Measurements from ENCODE around the gene GSK3B.

GSK3B gene

DNA sequence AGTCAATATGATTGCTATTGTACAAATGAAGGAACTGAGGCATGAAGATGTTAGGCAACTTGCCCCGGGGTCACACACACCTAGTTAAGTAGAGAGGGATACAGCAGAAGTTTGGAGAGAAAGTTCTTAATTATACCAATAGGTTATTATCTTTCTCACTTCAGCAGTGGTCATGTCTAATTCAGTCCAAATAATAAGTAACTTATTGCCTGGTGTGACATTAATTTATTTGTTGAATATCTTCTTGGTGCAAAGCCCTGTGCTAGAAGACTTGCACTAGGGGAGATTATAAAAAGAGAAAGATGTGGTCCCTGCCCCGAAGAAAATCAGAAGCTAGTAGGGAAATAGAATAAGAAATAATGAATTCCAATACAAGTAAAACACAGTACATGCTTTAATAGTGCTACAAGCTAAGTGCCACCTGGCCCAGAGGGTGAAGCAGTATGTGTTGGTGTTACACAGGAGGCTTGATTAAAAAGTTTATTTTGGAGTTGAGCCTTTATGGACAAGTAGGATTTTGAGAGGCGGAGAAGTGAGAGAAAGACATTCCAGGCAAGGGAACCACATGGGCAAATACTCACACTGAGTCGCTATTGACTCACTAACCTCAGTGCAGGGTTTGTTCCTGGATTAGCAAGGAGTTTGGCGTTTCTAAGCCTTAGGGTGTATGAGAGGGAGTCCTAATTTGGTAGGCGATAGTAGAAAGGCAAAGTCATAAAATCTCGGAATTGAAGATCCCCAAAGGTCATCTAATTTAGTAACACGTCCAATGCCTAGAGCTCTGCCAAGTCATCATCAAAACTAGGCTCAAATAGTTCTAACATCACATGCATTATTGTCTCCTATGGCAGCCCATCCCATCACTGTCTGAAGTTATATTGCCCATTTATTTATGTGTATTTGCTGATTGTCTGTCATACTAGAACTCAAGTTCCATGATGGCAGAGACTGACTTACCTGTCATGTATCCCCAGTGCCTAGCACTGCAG, 19.2 kb upstream of the GSK3B start:
- no peaks in the 10 kb centered on the region for H3K4me1 ChIP-seq (ENCODE audit: insufficient read depth, low read length)
- no peaks in the 10 kb centered on the region for H3K36me3 ChIP-seq (ENCODE audit: insufficient read depth, low read length)
- H3K9me3 ChIP-seq (ENCODE audit: control insufficient read depth, insufficient read depth, low read length): peaks cover 4% of the 10 kb centered on the region
- no peak overlapping the region for H3K9ac ChIP-seq (ENCODE audit: low read depth, low read length)

DNA sequence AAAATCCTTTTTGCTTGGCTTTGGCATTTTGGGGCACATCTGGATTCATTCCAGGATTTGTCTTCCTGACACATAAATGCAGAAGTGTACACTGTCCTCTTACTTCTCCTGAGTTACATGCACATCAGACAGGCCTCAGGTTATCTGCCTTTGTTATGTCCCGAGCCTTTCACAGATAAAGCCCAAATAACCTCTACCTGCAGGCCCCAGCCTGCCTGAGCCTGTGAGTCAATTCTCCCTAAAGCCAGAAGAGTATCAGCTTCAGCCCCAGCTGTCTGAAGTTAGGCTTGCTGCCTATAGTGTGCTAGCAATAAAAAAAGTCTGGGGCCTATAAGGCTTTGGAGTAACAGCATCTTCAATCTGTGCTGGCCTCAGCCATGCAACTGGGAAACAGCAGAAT, 17.7 kb upstream of the GSK3B start:
- no peaks in the 10 kb centered on the region for H3K4me1 ChIP-seq (ENCODE audit: insufficient read depth, low read length)

GRCh38 chr3:120103276-120103675, 9.0 kb upstream of the GSK3B start:
- Histone ChIP-seq H3K9ac (ENCODE audit: low read depth, low read length) (no peak overlapping the region), H3K4me1 (ENCODE audit: insufficient read depth, low read length) (no peaks in the 10 kb centered on the region), H3K9me3 (ENCODE audit: control insufficient read depth, insufficient read depth, low read length) (no peaks in the 10 kb centered on the region), H3K36me3 (ENCODE audit: insufficient read depth, low read length) (peaks cover 3% of the 10 kb centered on the region; the same call in 1 of the 2 replicates)

More for the DNA sequence above, 17.7 kb upstream of the GSK3B start:
- H3K9me3 ChIP-seq (ENCODE audit: control insufficient read depth, insufficient read depth, low read length): peaks cover 4% of the 10 kb centered on the region; the same call in 1 of the 2 replicates
- H3K9ac ChIP-seq (ENCODE audit: low read depth, low read length): no peak overlapping the region
- H3K36me3 ChIP-seq (ENCODE audit: insufficient read depth, low read length): no peaks in the 10 kb centered on the region

- Histone ChIP-seq H3K36me3 (ENCODE audit: insufficient read depth, low read length) (peaks cover 3% of the 10 kb centered on the region; the same call in 1 of the 2 replicates), H3K9ac (ENCODE audit: low read depth, low read length) (no peak overlapping the region), H3K9me3 (ENCODE audit: control insufficient read depth, insufficient read depth, low read length) (no peaks in the 10 kb centered on the region)
Observed at GRCh38 chr3:120102674-120103073, 8.4 kb upstream of the GSK3B start.

DNA sequence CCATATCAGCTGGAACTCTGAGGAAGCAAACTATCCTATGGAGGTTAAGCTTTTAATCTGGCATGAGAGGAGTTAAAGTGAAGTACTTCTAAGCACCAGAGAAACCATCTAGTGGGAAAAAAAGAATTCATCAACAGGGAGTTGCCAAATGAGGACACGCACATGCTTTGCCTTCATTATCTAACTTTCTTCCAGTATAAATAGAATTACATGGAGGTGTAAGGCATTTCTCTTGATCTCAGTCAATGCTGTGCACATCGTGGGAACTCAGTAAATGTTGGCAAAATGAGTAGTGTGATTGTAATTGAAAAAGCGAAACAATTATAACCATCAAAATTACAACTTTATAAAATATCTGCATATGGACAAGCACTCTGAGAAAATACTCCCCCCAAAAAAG, 8.0 kb upstream of the GSK3B start:
- H3K9me3 ChIP-seq (ENCODE audit: control insufficient read depth, insufficient read depth, low read length): no peaks in the 10 kb centered on the region

More at GRCh38 chr3:120102674-120103073, 8.4 kb upstream of the GSK3B start:
- no peaks in the 10 kb centered on the region for H3K4me1 ChIP-seq (ENCODE audit: insufficient read depth, low read length)

DNA sequence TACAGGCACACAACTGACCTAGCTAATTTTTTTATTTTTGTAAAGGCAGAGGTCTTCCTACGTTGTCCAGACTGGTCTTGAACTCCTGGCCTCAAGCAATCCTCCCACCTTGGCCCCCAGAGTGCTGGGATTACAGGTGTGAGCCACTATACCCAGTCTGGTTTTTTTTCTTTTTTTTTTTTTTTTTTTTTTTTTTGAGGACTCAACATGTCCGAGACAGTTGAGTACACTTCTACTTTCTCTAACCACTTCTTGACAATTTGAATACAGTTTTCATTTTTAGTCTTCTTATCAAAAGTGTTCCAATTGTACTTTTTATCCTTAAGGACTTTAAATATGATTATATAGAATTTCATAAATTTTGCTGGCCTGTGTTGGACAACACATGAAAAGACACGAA, 7.4 kb upstream of the GSK3B start:
- no peaks in the 10 kb centered on the region for H3K9me3 ChIP-seq (ENCODE audit: control insufficient read depth, insufficient read depth, low read length)
- no peaks in the 10 kb centered on the region for H3K4me1 ChIP-seq (ENCODE audit: insufficient read depth, low read length)
- peaks cover 3% of the 10 kb centered on the region; the same call in 1 of the 2 replicates for H3K36me3 ChIP-seq (ENCODE audit: insufficient read depth, low read length)
- H3K9ac ChIP-seq (ENCODE audit: low read depth, low read length): no peak overlapping the region

More for the DNA sequence above, 8.0 kb upstream of the GSK3B start:
- no peak overlapping the region for H3K9ac ChIP-seq (ENCODE audit: low read depth, low read length)
- peaks cover 3% of the 10 kb centered on the region; the same call in 1 of the 2 replicates for H3K36me3 ChIP-seq (ENCODE audit: insufficient read depth, low read length)
- H3K4me1 ChIP-seq (ENCODE audit: insufficient read depth, low read length): no peaks in the 10 kb centered on the region

DNA sequence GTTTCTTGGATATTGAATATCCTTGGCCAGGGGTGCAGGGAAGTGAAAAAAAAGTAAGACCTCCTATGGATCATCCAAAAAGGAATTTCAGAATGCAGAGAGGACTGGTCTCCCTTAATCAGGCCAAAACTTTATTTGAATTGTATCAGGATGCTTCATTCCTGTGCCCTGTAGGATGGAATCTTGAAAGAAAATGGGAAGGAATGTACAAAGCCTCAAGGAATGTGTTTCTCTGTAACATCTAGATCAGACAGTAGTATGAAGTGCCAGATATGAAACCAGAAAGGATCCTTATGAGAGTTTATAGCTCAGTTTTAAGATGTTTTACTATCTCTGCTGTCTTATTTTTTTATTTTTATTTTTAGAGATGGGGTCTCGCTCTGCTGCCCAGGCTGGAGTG, 6.5 kb upstream of the GSK3B start:
- peaks cover 3% of the 10 kb centered on the region; the same call in 1 of the 2 replicates for H3K36me3 ChIP-seq (ENCODE audit: insufficient read depth, low read length)
- no peak overlapping the region for H3K9ac ChIP-seq (ENCODE audit: low read depth, low read length)
- no peaks in the 10 kb centered on the region for H3K9me3 ChIP-seq (ENCODE audit: control insufficient read depth, insufficient read depth, low read length)
- H3K4me1 ChIP-seq (ENCODE audit: insufficient read depth, low read length): no peaks in the 10 kb centered on the region

- H3K36me3 ChIP-seq (ENCODE audit: insufficient read depth, low read length): peaks cover 3% of the 10 kb centered on the region; the same call in 1 of the 2 replicates
Observed at GRCh38 chr3:120098710-120099109, 4.5 kb upstream of the GSK3B start.

GRCh38 chr3:120095979-120096426, 1.8 kb upstream of the GSK3B start:
- Histone ChIP-seq H3K36me3 (ENCODE audit: insufficient read depth, low read length) (peaks cover 3% of the 10 kb centered on the region; the same call in 1 of the 2 replicates), H3K9me3 (ENCODE audit: control insufficient read depth, insufficient read depth, low read length) (no peaks in the 10 kb centered on the region), H3K4me1 (ENCODE audit: insufficient read depth, low read length) (no peaks in the 10 kb centered on the region), H3K9ac (ENCODE audit: low read depth, low read length) (peak overlapping the region; percentile 76)

More at GRCh38 chr3:120098710-120099109, 4.5 kb upstream of the GSK3B start:
- no peaks in the 10 kb centered on the region for H3K9me3 ChIP-seq (ENCODE audit: control insufficient read depth, insufficient read depth, low read length)
- no peak overlapping the region for H3K9ac ChIP-seq (ENCODE audit: low read depth, low read length)
- no peaks in the 10 kb centered on the region for H3K4me1 ChIP-seq (ENCODE audit: insufficient read depth, low read length)

GRCh38 chr3:120095226-120095978, 1.2 kb upstream of the GSK3B start:
- peak overlapping the region; percentile 76 for H3K9ac ChIP-seq (ENCODE audit: low read depth, low read length)
- H3K4me1 ChIP-seq (ENCODE audit: insufficient read depth, low read length): peaks cover 5% of the 10 kb centered on the region; the same call in 1 of the 2 replicates
- peaks cover 3% of the 10 kb centered on the region; the same call in 1 of the 2 replicates for H3K36me3 ChIP-seq (ENCODE audit: insufficient read depth, low read length)
- H3K9me3 ChIP-seq (ENCODE audit: control insufficient read depth, insufficient read depth, low read length): no peaks in the 10 kb centered on the region

DNA sequence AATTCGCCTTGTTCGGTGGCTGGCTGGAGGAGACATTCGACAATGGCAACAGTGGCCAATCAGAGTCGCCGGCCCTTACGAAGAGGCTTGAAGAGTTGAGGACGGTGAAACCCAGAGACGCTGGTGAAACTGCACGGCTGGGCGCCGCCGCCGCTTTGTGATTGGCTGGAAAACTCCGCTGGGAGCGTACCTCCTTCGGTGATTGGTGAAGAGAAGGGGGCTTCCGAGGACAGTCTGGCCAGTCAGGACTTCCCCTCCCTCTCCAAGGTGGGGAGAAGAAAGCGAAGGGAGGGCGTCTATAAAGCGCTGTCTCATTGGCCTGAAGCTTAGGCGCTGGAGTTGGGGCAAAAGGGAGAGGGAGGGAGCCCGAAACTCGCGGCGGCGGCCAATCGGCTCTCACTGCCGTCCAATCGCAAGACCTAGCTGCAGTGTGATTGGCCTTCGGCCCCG, 554 bp upstream of the GSK3B start:
- Histone ChIP-seq H3K9me3 (ENCODE audit: control insufficient read depth, insufficient read depth, low read length) (no peaks in the 10 kb centered on the region), H3K36me3 (ENCODE audit: insufficient read depth, low read length) (peaks cover 3% of the 10 kb centered on the region; the same call in 1 of the 2 replicates), H3K4me1 (ENCODE audit: insufficient read depth, low read length) (peaks cover 9% of the 10 kb centered on the region; the same call in 1 of the 2 replicates), H3K9ac (ENCODE audit: low read depth, low read length) (peak overlapping the region; percentile 76)

DNA sequence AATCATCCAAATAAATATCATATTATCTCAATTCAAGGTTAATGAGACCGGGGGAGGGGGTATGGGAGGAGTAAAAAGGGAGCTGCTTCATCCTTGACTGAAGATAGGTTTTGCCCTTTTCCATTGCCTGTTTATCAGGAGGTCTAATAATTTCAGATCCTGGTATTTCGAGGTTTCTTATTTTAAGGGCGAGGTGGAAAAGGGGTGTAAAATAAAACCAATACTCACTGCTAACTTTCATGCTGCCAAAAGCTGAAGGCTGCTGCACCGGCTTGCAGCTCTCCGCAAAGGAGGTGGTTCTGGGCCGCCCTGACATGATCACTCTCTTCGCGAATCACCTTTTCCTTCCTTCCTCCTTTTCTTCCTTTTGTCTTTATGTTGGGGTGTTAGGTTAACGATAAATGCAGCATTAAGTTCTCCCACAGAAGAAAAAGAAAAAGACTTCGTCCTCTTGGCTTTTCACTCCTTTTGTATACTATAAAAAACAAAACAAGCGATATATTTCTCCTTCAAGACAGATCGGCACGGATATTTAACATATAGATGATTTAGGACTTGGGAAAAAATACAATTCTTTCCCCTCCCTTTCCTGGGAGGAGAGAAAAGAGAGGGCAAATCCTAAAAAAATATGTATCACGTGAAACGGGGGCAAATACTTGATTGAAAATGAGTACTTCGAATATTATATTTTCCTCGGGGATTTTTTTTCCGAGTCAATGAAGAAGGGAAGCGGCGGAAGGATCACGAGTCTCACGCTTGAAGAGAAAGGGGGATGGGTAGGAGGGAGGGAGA, 932 bp downstream of the GSK3B start:
- H3K9ac ChIP-seq (ENCODE audit: low read depth, low read length): peak overlapping the region; percentile 76
- no peaks in the 10 kb centered on the region; the same call in 1 of the 2 replicates for H3K36me3 ChIP-seq (ENCODE audit: insufficient read depth, low read length)
- H3K4me1 ChIP-seq (ENCODE audit: insufficient read depth, low read length): peaks cover 15% of the 10 kb centered on the region
- no peaks in the 10 kb centered on the region for H3K9me3 ChIP-seq (ENCODE audit: control insufficient read depth, insufficient read depth, low read length)

DNA sequence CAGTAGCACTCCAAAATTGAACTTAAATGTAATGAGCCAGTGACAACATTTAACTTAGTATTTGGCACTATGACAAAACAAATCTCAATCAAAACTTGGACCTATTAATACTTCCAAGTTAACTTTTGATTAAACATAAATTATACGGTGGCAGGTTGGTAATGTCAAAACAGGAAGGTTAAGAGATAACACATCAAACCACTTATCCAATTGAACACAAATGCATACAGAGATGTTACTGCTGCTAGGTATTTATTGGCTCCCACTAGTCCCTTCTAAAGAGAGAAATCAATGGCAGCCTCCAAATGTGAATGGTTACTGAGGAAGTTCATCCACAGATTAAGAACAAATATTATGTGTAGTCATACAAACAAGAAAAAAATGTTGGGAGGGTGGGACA, 1.8 kb downstream of the GSK3B start:
- peak overlapping the region; percentile 76 for H3K9ac ChIP-seq (ENCODE audit: low read depth, low read length)
- no peaks in the 10 kb centered on the region; the same call in 1 of the 2 replicates for H3K36me3 ChIP-seq (ENCODE audit: insufficient read depth, low read length)
- peaks cover 15% of the 10 kb centered on the region for H3K4me1 ChIP-seq (ENCODE audit: insufficient read depth, low read length)
- H3K9me3 ChIP-seq (ENCODE audit: control insufficient read depth, insufficient read depth, low read length): no peaks in the 10 kb centered on the region

All from ES-I3 (cell line).